ENCODE data around the gene ZNF205. TPM values are rescaled to one million over a fixed set of nuclear protein-coding genes. Genes with fewer than 3 reads are reported as not detected.
"Not testable (repeated sequence)": the region's sequence is repeated elsewhere in the genome, so short reads cannot be mapped to it uniquely, and the experiment has no call there.

ZNF205 gene
- total and polyA plus RNA-seq, 2 of the 8 experiments (the other 6 are each of a cell fraction or from before 2014, with no cell fraction given), result 19.1 to 19.9 TPM

DNA sequence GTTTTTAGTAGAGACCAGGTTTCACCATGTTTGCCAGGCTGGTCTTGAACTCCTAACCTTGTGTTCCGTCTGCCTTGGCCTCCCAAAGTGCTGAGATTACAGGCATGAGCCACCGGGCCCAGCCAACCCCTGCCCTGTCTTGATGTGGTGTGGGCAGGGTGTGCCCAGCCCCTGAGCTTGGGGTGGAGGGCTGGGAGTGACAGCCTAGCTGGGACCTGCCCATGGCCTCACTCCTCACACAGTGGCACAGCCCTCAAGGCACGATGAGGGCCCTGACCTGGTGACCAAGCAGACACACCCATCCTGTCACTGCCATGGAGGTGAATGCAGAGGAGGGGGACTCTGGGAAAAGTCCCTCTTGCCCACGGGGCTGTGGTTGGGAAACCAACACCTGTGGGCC is 43.9 kb upstream of the ZNF205 start (continued):
- TF ChIP-seq NRF1 (IDR thresholded peaks at IDR 0.05; ENCODE audit: low read depth, low read length) (no peak), CBX5 (IDR thresholded peaks at IDR 0.05; ENCODE audit: low read depth, low read length) (no peak), TAF1 (IDR thresholded peaks at IDR 0.05; ENCODE audit: low read depth, low read length) (no peak), SP2 (IDR thresholded peaks at IDR 0.05; ENCODE audit: low read length) (no peak)

DNA sequence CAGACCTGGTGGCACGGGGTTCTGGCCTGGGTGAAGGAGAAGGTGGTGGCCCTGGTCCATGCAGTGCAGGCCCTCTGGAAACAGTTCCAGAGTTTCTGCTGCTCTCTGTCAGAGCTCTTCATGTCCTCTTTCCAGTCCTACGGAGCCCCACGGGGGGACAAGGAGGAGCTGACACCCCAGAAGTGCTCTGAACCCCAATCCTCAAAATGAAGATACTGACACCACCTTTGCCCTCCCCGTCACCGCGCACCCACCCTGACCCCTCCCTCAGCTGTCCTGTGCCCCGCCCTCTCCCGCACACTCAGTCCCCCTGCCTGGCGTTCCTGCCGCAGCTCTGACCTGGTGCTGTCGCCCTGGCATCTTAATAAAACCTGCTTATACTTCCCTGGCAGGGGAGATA is 43.2 kb upstream of the ZNF205 start:
- not testable (repeated sequence) for H4K8ac ChIP-seq (ENCODE audit: extremely low read depth, insufficient read depth, low read length); H2BK5ac ChIP-seq (ENCODE audit: low read depth, low read length); H3K9ac ChIP-seq (replicated peaks in 1 of 4; ENCODE audit: extremely low read depth in 1 of 4, low read depth in 3 of 4, low read length in 3 of 4); FAIRE-seq; H4K91ac ChIP-seq (replicated peaks; ENCODE audit: insufficient read length, low read length); H2BK20ac ChIP-seq (ENCODE audit: low read length); H3K23ac ChIP-seq (ENCODE audit: insufficient read length); H4K5ac ChIP-seq (ENCODE audit: insufficient read length, low read depth, low read length); H3K23me2 ChIP-seq (ENCODE audit: low read depth, low read length); H3K36me3 ChIP-seq (ENCODE audit: control insufficient read depth in 2 of 4, insufficient read depth in 4 of 4, low read length in 3 of 4); H2BK120ac ChIP-seq (replicated peaks; ENCODE audit: low read depth, low read length); H3K27me3 ChIP-seq (replicated peaks in 1 of 4; ENCODE audit: control insufficient read depth in 3 of 4, extremely low read depth in 1 of 4, insufficient read depth in 3 of 4, low read length in 3 of 4); H3K79me2 ChIP-seq (ENCODE audit: control insufficient read depth in 1 of 2, insufficient read depth in 2 of 2, low read length in 2 of 2); H3K56ac ChIP-seq (replicated peaks; ENCODE audit: insufficient read length, low read depth, low read length); H3K18ac ChIP-seq (ENCODE audit: extremely low read depth, low read length); H3K4me3 ChIP-seq (ENCODE audit: extremely low read depth in 1 of 4, insufficient read depth in 2 of 4, low read depth in 3 of 4, low read length in 4 of 4); H3K4ac ChIP-seq (replicated peaks; ENCODE audit: insufficient read length, low read depth, low read length); H2BK12ac ChIP-seq (ENCODE audit: low read depth, low read length); DNase-seq (ENCODE audit: low read depth in 1 of 2, low spot score in 2 of 2); H2BK15ac ChIP-seq (ENCODE audit: low read length); H3K4me1 ChIP-seq (replicated peaks in 1 of 4; ENCODE audit: control insufficient read depth in 3 of 4, insufficient read depth in 4 of 4, low read length in 3 of 4); H3K27ac ChIP-seq (ENCODE audit: low read depth, low read length); H3K79me1 ChIP-seq (ENCODE audit: low read depth, low read length); H3K14ac ChIP-seq (ENCODE audit: insufficient read length); H2AK5ac ChIP-seq (ENCODE audit: low read depth, low read length); H2AFZ ChIP-seq (ENCODE audit: low read length); H4K20me1 ChIP-seq (replicated peaks in 1 of 2; ENCODE audit: control insufficient read depth in 1 of 2, insufficient read depth in 2 of 2, low read length in 2 of 2); H3K9me3 ChIP-seq (ENCODE audit: insufficient read depth in 2 of 2, low read depth in 1 of 2, low read length in 1 of 2); H3K4me2 ChIP-seq (ENCODE audit: insufficient read depth in 1 of 2, low read depth in 2 of 2, low read length in 2 of 2)
- ChIA-PET POLR2A (ENCODE audit: partially characterized antibody) (interaction anchor here (0.6 to 3.8 kb wide), 7 partner anchors 10 to 96 kb away, joined by 3 to 31 read pairs (median 4); partner anchors contain the start of gene ZSCAN10), CTCF (ENCODE audit: partially characterized antibody) (interaction anchor here (0.6 to 2.7 kb wide), 4 partner anchors 8 to 196 kb away, joined by 3 to 13 read pairs (median 4); no protein-coding TSS in a partner anchor)
- WGBS, 2 experiments (ENCODE audit: extremely low coverage in 1 of 2, insufficient coverage in 1 of 2, insufficient read length in 1 of 2, insufficient replicate concordance in 2 of 2, low coverage in 1 of 2, low lambda C conversion rate in 2 of 2, missing lambda C conversion rate in 1 of 2), result 73% methylated on average over 3 of the region's 11 CpGs; no CpG with 5 or more reads in 1 of the 2 experiments

All from H1 (cell line).